Heart left ventricle (tissue), 16 donors: ENCODE results near the gene THPO. TPM values are rescaled to one million over a fixed set of nuclear protein-coding genes. Genes with fewer than 3 reads are reported as not detected.

Experiments
- ATAC-seq, 4 donors: fragments of 200-7000 bp; cut with Tn5 transposase; one replicate each; pipeline ENCODE4 v1.9.1; 2020 to 2022; ENCODE audit warnings: moderate library complexity in 4 of 4, mild to moderate bottlenecking in 3 of 4, moderate number of reproducible peaks in 1 of 4
- DNase-seq, 5 donors: peaks; one replicate each; pipeline ENCODE4 v3.0.0-alpha.2; 2020
- H3K27ac ChIP-seq, 12 donors: fragments of 200-600 bp; sonication (generic) in 4 of 12; one replicate each; pipeline versions ENCODE4 v1.5.0 to v1.8.0; 2016 to 2022; ENCODE audit warnings: mild to moderate bottlenecking in 2 of 12
- H3K27me3 ChIP-seq, 9 donors: fragments of 200-600 bp; sonication (generic) in 2 of 9; one replicate each; pipeline versions ENCODE4 v1.5.1 to v1.8.0; 2016 to 2022; ENCODE audit warnings: mild to moderate bottlenecking in 3 of 9
- H3K36me3 ChIP-seq, 9 donors: fragments of 200-600 bp; sonication (generic) in 2 of 9; one replicate each; pipeline versions ENCODE4 v1.5.0 to v1.8.0; 2018 to 2022; ENCODE audit warnings: mild to moderate bottlenecking in 2 of 9
- H3K4me1 ChIP-seq, 12 donors: fragments of 200-600 bp; sonication (generic) in 4 of 12; one replicate each; pipeline versions ENCODE4 v1.5.0 to v1.8.0; 2016 to 2022; ENCODE audit warnings: mild to moderate bottlenecking in 3 of 12
- H3K4me3 ChIP-seq, 12 donors: fragments of 200-600 bp; sonication (generic) in 4 of 12; one replicate each; pipeline versions ENCODE4 v1.5.0 to v1.8.0; 2017 to 2022; ENCODE audit warnings: mild to moderate bottlenecking in 9 of 12, moderate library complexity in 4 of 12
- H3K9me3 ChIP-seq, 12 donors: fragments of 200-600 bp; sonication (generic) in 4 of 12; one replicate each; pipeline versions ENCODE4 v1.5.0 to v1.8.0; 2016 to 2022; ENCODE audit warnings: mild to moderate bottlenecking in 1 of 12
- CTCF ChIP-seq, 12 donors: fragments of 200-600 bp; sonication (generic) in 4 of 12; IDR thresholded peaks; one replicate each; pipeline versions ENCODE4 v1.5.0 to v1.8.0; 2018 to 2022; ENCODE audit warnings: antibody characterized with exemption in 12 of 12, mild to moderate bottlenecking in 5 of 12
- POLR2A ChIP-seq, 2 donors: fragments of 450-650 bp; IDR thresholded peaks; one replicate each; pipeline ENCODE4 v1.6.1; 2017; ENCODE audit warnings: antibody characterized with exemption in 2 of 2, mild to moderate bottlenecking in 2 of 2, moderate library complexity in 2 of 2
- WGBS, 4 donors: extraction: QIAGEN DNeasy Blood & Tissue Kit in 2 of 4; methylation state at CpG; one replicate each; pipeline versions ENCODE4 v1.1.5 to v1.1.7; 2013 to 2018; 5-methylcytosine and 5-hydroxymethylcytosine counted together
- intact Hi-C, 10 donors: fragments of 100-400 bp; cut with DNase I; formaldehyde crosslinking; loops; one replicate each; pipeline versions ENCODE4 v1.11.1 to v1.14.2; 2022
- polyA plus RNA-seq, 2 donors: library from polyadenylated mRNA; stranded (reverse); fragments of 200-250 nt; gene quantifications; one replicate each; pipeline ENCODE4 v1.2.3, GENCODE V29; 2013
- total RNA-seq, 9 donors: library from RNA; depleted of rRNA in 2 of 9; stranded (reverse); fragments of >200 nt in 2 of 9; fragmentation: NEBNext Ultra II Directional in 3 of 9; extraction: Animal tissue kit (Norgen Biotek cat#: 25700) in 3 of 9; gene quantifications; one replicate each; pipeline versions ENCODE4 v1.1.0 to v1.2.4, GENCODE V29; 2016 to 2023
- donor health status: ischemic (EF 13 %, LVEDD 7.1; RV severe dilation, severe dysfunction).
- donor health status: healthy with polysubstance abuse.
- donor health status: DM: no; HTN: yes; CAD: no.
- donor health status: DM: no; HTN: no; CAD: no.
- donor health status: ischemic (EF 25% LVEDD 6.9; RV normal size, moderate dysfunction).
- donor health status: ischemic (EF 25% LVEDD 5.7; RV mildly dilated, moderate dysfunction).
- donor health status: healthy.
- donor health status: DM: yes; HTN: yes; CAD: no.
- donor health status: ischemic (EF 35%, LVEDD 5.7; RV mildly dilated, moderate dysfunction).
- donor health status: nonischemic (EF 11% LVEDD 7.7; RV severe dilation, severe dysfunction).
- donor health status: DM: yes; HTN: yes; CAD: no.
- donor health status: PGD.
- donor health status: ischemic (EF 29% LVEDD 5.4; RV normal size, mild dysfunction).
- donor health status: nonischemic (EF 23%, LVEDD 6.1; RV moderate dilation, normal function).

Gene THPO
- total and polyA plus RNA-seq, 11 donors = 0.12 to 0.68 (median 0.28) TPM; not detected in 5

DNA sequence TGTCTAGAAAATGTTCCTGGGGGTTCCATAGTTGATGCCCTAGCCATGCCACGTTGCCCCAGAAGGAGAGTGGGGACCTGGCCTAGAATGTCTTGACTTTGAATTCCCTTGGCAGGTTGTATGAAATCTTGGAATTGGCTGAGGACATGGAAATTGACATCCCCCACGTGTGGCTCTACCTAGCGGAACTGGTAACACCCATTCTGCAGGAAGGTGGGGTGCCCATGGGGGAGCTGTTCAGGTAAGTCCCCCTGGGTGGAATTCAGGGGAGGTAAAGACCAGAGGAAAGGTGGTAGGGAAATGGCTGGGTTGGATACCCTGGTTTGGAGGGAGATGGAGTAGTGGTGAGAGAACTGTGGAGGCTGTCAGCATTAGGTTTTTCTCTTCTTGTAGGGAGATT, 49.5 kb downstream of the THPO start:
- H3K27ac ChIP-seq = no peak overlapping the region
- TF ChIP-seq CTCF (IDR thresholded peaks at IDR 0.05) (no peak), POLR2A (IDR thresholded peaks at IDR 0.05) (no peak)
- H3K36me3 ChIP-seq = peaks cover 15 to 100% (median 100%) of the 10 kb centered on the region in 9 donors
- DNase-seq (no peak), ATAC-seq (no peak)
- no peak overlapping the region for H3K4me3 ChIP-seq
- no peaks in the 10 kb centered on the region for H3K9me3 ChIP-seq
- intact Hi-C loops = no loop called here
- H3K27me3 ChIP-seq = no peaks in the 10 kb centered on the region
- peaks cover 0 to 14% (median 5%) of the 10 kb centered on the region in 12 donors for H3K4me1 ChIP-seq
- 45 to 61% (median 53%) methylated on average over 3 of the region's 3 CpGs for WGBS, 4 donors

GRCh38 chr3:184327171-184327570, 50.8 kb downstream of the THPO start:
- Histone ChIP-seq H3K4me3 (no peak overlapping the region), H3K27ac (no peak overlapping the region), H3K9me3 (no peaks in the 10 kb centered on the region), H3K36me3 (peaks cover 22 to 100% (median 100%) of the 10 kb centered on the region in 9 donors), H3K27me3 (no peaks in the 10 kb centered on the region), H3K4me1 (peaks cover 0 to 17% (median 4%) of the 10 kb centered on the region in 12 donors)
- no peak for DNase-seq
- intact Hi-C loops = no loop called here
- no peak for ATAC-seq
- TF ChIP-seq CTCF (IDR thresholded peaks at IDR 0.05) = no peak
- no peak for TF ChIP-seq POLR2A (IDR thresholded peaks at IDR 0.05)
- 92 to 96% (median 95%) methylated on average over 21 of the region's 21 CpGs for WGBS, 4 donors

DNA sequence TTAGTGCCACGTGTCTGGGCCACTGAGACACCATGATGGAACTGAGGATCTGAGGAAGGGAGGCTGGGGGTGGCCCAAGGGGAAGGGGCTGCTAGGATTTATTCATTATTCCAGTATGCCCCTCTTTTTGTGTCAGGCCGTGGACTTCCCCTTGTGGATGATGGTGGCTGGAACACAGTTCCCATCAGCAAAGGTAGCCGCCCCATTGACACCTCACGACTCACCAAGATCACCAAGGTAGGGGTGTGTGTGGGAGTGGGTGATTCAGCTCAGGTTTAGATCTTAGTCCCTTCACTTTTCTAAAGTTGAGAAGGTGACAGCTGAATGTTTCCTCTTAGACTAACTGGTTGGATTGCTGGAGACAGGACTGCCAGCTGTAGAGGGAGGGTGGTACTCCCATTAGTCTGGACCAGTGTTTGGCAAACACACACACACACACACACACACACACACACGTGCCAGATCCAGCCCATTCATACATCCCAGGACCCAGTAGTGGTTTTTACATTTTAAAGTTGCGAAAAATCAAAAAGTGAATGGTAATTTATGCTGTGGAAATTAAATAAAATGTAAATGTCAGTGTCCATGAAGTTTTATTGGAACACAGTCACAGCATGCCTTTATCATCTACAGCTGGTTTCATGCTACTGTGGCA, 52.2 kb downstream of the THPO start:
- Histone ChIP-seq H3K36me3 (peaks cover 17 to 100% (median 100%) of the 10 kb centered on the region in 9 donors), H3K27ac (no peak overlapping the region), H3K9me3 (no peaks in the 10 kb centered on the region), H3K4me1 (peaks cover 0 to 24% (median 4%) of the 10 kb centered on the region in 12 donors), H3K4me3 (no peak overlapping the region), H3K27me3 (no peaks in the 10 kb centered on the region)
- intact Hi-C loops = no loop called here
- DNase-seq (peak in 1 of 5 donors; percentile 9), ATAC-seq (no peak)
- TF ChIP-seq CTCF (IDR thresholded peaks at IDR 0.05) = no peak
- TF ChIP-seq POLR2A (IDR thresholded peaks at IDR 0.05) = no peak
- WGBS, 4 donors = 68 to 86% (median 82%) methylated on average over 6 of the region's 6 CpGs

DNA sequence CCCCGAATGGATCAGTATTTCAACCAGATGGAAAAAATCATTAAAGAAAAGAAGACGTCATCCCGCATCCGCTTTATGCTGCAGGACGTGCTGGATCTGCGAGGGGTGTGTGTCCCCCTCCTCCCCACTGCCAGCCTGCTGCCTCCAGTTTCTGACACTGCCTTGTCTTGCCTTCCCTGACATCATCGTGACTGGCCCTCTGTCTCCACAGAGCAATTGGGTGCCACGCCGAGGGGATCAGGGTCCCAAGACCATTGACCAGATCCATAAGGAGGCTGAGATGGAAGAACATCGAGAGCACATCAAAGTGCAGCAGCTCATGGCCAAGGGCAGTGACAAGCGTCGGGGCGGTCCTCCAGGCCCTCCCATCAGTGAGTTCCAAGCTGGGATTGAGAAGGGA, 52.7 kb downstream of the THPO start:
- TF ChIP-seq CTCF (IDR thresholded peaks at IDR 0.05) (no peak), POLR2A (IDR thresholded peaks at IDR 0.05) (no peak)

More for the DNA sequence above, 52.7 kb downstream of the THPO start:
- Histone ChIP-seq H3K4me1 (peaks cover 2 to 30% (median 9%) of the 10 kb centered on the region in 12 donors), H3K27ac (no peak overlapping the region), H3K27me3 (no peaks in the 10 kb centered on the region), H3K36me3 (peaks cover 17 to 100% (median 99%) of the 10 kb centered on the region in 9 donors), H3K9me3 (no peaks in the 10 kb centered on the region), H3K4me3 (no peak overlapping the region)
- WGBS, 4 donors = 87 to 91% (median 89%) methylated on average over 13 of the region's 13 CpGs
- ATAC-seq (no peak), DNase-seq (peak in 1 of 5 donors; percentile 10)
- intact Hi-C loops = no loop called here
